ENCODE data around the gene SHB.

The SHB gene

GRCh38 chr9:38059233-38059936 is 9.6 kb downstream of the SHB start:
- Histone ChIP-seq H3K36me3 (ENCODE audit: control insufficient read depth in 1 of 2, insufficient read depth in 2 of 2, low read depth in 1 of 2, low read length in 2 of 2) (peaks cover 2 to 30% of the 10 kb centered on the region in 2 experiments), H3K9ac (ENCODE audit: low read length) (no peak overlapping the region), H3K23ac (ENCODE audit: low read length in 2 of 2) (no peak overlapping the region), H3K27ac (ENCODE audit: low read length, poor library complexity, severe bottlenecking) (peak overlapping the region; percentile 77), H3K79me1 (replicated peaks; ENCODE audit: low read length, poor library complexity, severe bottlenecking) (no peaks in the 10 kb centered on the region), H4K91ac (ENCODE audit: low read length) (peak overlapping the region; percentile 77), H3K4ac (ENCODE audit: low read depth in 1 of 2, low read length in 2 of 2) (no peak overlapping the region), H3K9me3 (ENCODE audit: control insufficient read depth, low read length) (no peaks in the 10 kb centered on the region), H2BK15ac (ENCODE audit: low read depth, poor library complexity, severe bottlenecking) (no peak overlapping the region), H3K18ac (ENCODE audit: low read depth in 1 of 2, low read length in 2 of 2) (no peak overlapping the region), H2AFZ (ENCODE audit: low read depth, low read length) (no peak overlapping the region), H3K4me3 (ENCODE audit: insufficient read depth in 1 of 2, low read depth in 1 of 2, low read length in 2 of 2) (no peak overlapping the region), H3K4me1 (ENCODE audit: control insufficient read depth, insufficient read depth, low read depth, low read length) (peaks cover 48% of the 10 kb centered on the region), H3K14ac (ENCODE audit: low read length in 2 of 2) (no peak overlapping the region), H2BK120ac (ENCODE audit: low read depth, low read length) (no peak overlapping the region), H2AK5ac (ENCODE audit: low read length, severe bottlenecking) (peak overlapping the region; percentile 21), H2BK5ac (ENCODE audit: low read depth, low read length, poor library complexity, severe bottlenecking) (no peak overlapping the region), H3K4me2 (ENCODE audit: low read length, poor library complexity, severe bottlenecking) (peak overlapping the region; percentile 34), H4K8ac (ENCODE audit: low read length) (no peak overlapping the region), H2BK12ac (ENCODE audit: low read length in 2 of 2) (no peak overlapping the region), H3K27me3 (ENCODE audit: control insufficient read depth in 1 of 2, insufficient read depth in 1 of 2, low read length in 2 of 2) (no peaks in the 10 kb centered on the region)
- 77% methylated on average over 9 of the region's 14 CpGs for WGBS
- DNase-seq = peak; percentile 67

- Histone ChIP-seq H3K27ac (ENCODE audit: low read length, poor library complexity, severe bottlenecking) (peak overlapping the region; percentile 77), H4K91ac (ENCODE audit: low read length) (no peak overlapping the region), H2BK5ac (ENCODE audit: low read depth, low read length, poor library complexity, severe bottlenecking) (no peak overlapping the region), H2AFZ (ENCODE audit: low read depth, low read length) (no peak overlapping the region), H3K4me1 (ENCODE audit: control insufficient read depth, insufficient read depth, low read depth, low read length) (peaks cover 49% of the 10 kb centered on the region), H3K14ac (ENCODE audit: low read length in 2 of 2) (peak overlapping the region in 1 of 2 experiments; percentile 38), H2BK15ac (ENCODE audit: low read depth, poor library complexity, severe bottlenecking) (peak overlapping the region; percentile 4), H3K9ac (ENCODE audit: low read length) (no peak overlapping the region), H3K79me1 (replicated peaks; ENCODE audit: low read length, poor library complexity, severe bottlenecking) (no peaks in the 10 kb centered on the region), H3K27me3 (ENCODE audit: control insufficient read depth in 1 of 2, insufficient read depth in 1 of 2, low read length in 2 of 2) (no peaks in the 10 kb centered on the region), H4K8ac (ENCODE audit: low read length) (no peak overlapping the region), H3K4ac (ENCODE audit: low read depth in 1 of 2, low read length in 2 of 2) (peak overlapping the region in 1 of 2 experiments; percentile 14), H2AK5ac (ENCODE audit: low read length, severe bottlenecking) (peak overlapping the region; percentile 91), H3K23ac (ENCODE audit: low read length in 2 of 2) (peak overlapping the region in 1 of 2 experiments; percentile 53), H3K9me3 (ENCODE audit: control insufficient read depth, low read length) (no peaks in the 10 kb centered on the region), H3K36me3 (ENCODE audit: control insufficient read depth in 1 of 2, insufficient read depth in 2 of 2, low read depth in 1 of 2, low read length in 2 of 2) (peaks cover 2 to 32% of the 10 kb centered on the region in 2 experiments), H2BK120ac (ENCODE audit: low read depth, low read length) (no peak overlapping the region), H2BK12ac (ENCODE audit: low read length in 2 of 2) (no peak overlapping the region), H3K4me2 (ENCODE audit: low read length, poor library complexity, severe bottlenecking) (no peak overlapping the region), H3K4me3 (ENCODE audit: insufficient read depth in 1 of 2, low read depth in 1 of 2, low read length in 2 of 2) (no peak overlapping the region), H3K18ac (ENCODE audit: low read depth in 1 of 2, low read length in 2 of 2) (peak overlapping the region in 1 of 2 experiments; percentile 61)
- DNase-seq = no peak
- WGBS = 89% methylated on average over 12 of the region's 13 CpGs
Measured at GRCh38 chr9:38058452-38059232, 10.4 kb downstream of the SHB start.

GRCh38 chr9:38057416-38058195 is 11.4 kb downstream of the SHB start:
- Histone ChIP-seq H3K23ac (ENCODE audit: low read length in 2 of 2) (no peak overlapping the region), H4K91ac (ENCODE audit: low read length) (peak overlapping the region; percentile 43), H3K18ac (ENCODE audit: low read depth in 1 of 2, low read length in 2 of 2) (no peak overlapping the region), H3K9ac (ENCODE audit: low read length) (no peak overlapping the region), H3K27ac (ENCODE audit: low read length, poor library complexity, severe bottlenecking) (peak overlapping the region; percentile 77), H3K4me3 (ENCODE audit: insufficient read depth in 1 of 2, low read depth in 1 of 2, low read length in 2 of 2) (no peak overlapping the region), H2AK5ac (ENCODE audit: low read length, severe bottlenecking) (peak overlapping the region; percentile 91), H3K4ac (ENCODE audit: low read depth in 1 of 2, low read length in 2 of 2) (peak overlapping the region in 1 of 2 experiments; percentile 35), H3K4me1 (ENCODE audit: control insufficient read depth, insufficient read depth, low read depth, low read length) (peaks cover 45% of the 10 kb centered on the region), H3K79me1 (replicated peaks; ENCODE audit: low read length, poor library complexity, severe bottlenecking) (no peaks in the 10 kb centered on the region), H2BK5ac (ENCODE audit: low read depth, low read length, poor library complexity, severe bottlenecking) (peak overlapping the region; percentile 53), H4K8ac (ENCODE audit: low read length) (peak overlapping the region; percentile 39), H2BK12ac (ENCODE audit: low read length in 2 of 2) (peak overlapping the region in 1 of 2 experiments; percentile 38), H2BK120ac (ENCODE audit: low read depth, low read length) (no peak overlapping the region), H2BK15ac (ENCODE audit: low read depth, poor library complexity, severe bottlenecking) (no peak overlapping the region), H3K36me3 (ENCODE audit: control insufficient read depth in 1 of 2, insufficient read depth in 2 of 2, low read depth in 1 of 2, low read length in 2 of 2) (peaks cover 2 to 32% of the 10 kb centered on the region in 2 experiments), H3K14ac (ENCODE audit: low read length in 2 of 2) (peak overlapping the region in 1 of 2 experiments; percentile 51), H3K27me3 (ENCODE audit: control insufficient read depth in 1 of 2, insufficient read depth in 1 of 2, low read length in 2 of 2) (no peaks in the 10 kb centered on the region), H2AFZ (ENCODE audit: low read depth, low read length) (no peak overlapping the region), H3K4me2 (ENCODE audit: low read length, poor library complexity, severe bottlenecking) (no peak overlapping the region), H3K9me3 (ENCODE audit: control insufficient read depth, low read length) (no peaks in the 10 kb centered on the region)
- no peak for DNase-seq
- WGBS = 90% methylated on average over 7 of the region's 7 CpGs

Data from mesenchymal stem cell (in vitro differentiated cells and primary cell).